Measurements from ENCODE around the gene SNRPD3.
"Not testable (repeated sequence)": the region's sequence is repeated elsewhere in the genome, so short reads cannot be mapped to it uniquely, and the experiment has no call there.

SNRPD3 gene

GRCh38 chr22:24609888-24610287, 54.1 kb downstream of the SNRPD3 start:
- DNase-seq (ENCODE audit: low read depth): not testable (repeated sequence)

DNA sequence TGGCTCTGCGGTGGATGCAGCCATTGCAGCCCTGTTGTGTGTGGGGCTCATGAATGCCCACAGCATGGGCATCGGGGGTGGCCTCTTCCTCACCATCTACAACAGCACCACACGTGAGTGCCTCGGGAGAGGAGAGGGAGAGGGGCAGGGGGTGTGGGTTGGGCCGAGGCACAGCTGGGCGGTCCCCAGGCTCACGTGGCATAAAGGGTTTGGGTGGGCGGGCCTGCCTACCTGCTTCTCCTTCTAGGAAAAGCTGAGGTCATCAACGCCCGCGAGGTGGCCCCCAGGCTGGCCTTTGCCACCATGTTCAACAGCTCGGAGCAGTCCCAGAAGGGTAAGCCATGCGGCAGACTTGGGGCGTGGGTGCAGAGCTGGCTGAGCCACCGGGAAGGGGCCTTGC, 59.0 kb downstream of the SNRPD3 start:
- not testable (repeated sequence) for DNase-seq (ENCODE audit: low read depth)

GRCh38 chr22:24621244-24621643, 65.4 kb downstream of the SNRPD3 start:
- not testable (repeated sequence) for DNase-seq (ENCODE audit: low read depth)

DNA sequence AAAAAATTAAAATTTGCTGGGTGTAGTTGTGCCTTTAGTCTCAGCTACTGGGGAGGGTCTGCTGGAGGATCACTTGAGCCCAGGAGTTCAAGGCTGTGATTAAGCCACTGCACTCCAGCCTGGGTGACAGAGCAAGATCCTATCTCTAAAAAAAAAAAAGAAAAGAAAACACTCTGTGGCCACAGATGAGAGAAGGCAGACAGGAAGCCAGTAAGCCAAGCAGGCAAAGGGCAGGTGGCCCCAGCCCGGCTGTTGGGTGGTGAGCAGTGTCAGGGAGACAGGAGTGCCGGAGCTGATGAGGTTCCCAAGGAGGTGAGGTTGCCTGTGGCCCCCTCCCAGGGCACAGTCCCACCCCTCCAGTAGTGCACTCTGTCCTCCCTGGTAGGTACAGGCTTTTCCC, 66.8 kb downstream of the SNRPD3 start:
- DNase-seq (ENCODE audit: low read depth): not testable (repeated sequence)
